Osteoblast (primary cell): ENCODE measurements around the gene CEP85L. TPM values are rescaled to one million over a fixed set of nuclear protein-coding genes. Genes with fewer than 3 reads are reported as not detected.

ENCODE experiments used
- DNase-seq: peaks from one replicate; pipeline ENCODE4 v3.0.0; 2011; ENCODE audit warnings: low spot score, mixed read lengths; ENCODE audit not compliant: insufficient read length; ENCODE audit errors: missing footprints
- H2AFZ ChIP-seq: 2 replicates; pipeline ENCODE4 v1.6.0; 2011; ENCODE audit warnings: mild to moderate bottlenecking, low read length
- H3K27ac ChIP-seq: 2 replicates; pipeline ENCODE4 v1.5.1; 2011; ENCODE audit warnings: mild to moderate bottlenecking, low read depth, low read length, moderate library complexity
- H3K27me3 ChIP-seq: 2 replicates; pipeline ENCODE4 v1.6.0; 2012; ENCODE audit warnings: mild to moderate bottlenecking, control low read depth, inconsistent platforms, low read length, moderate library complexity; ENCODE audit not compliant: insufficient read depth
- H3K36me3 ChIP-seq: 2 replicates; pipeline ENCODE4 v1.5.1; 2011; ENCODE audit warnings: mild to moderate bottlenecking, low read length, control low read depth, moderate library complexity; ENCODE audit not compliant: insufficient read depth
- H3K4me1 ChIP-seq: 2 replicates; pipeline ENCODE4 v1.5.1; 2011; ENCODE audit warnings: mild to moderate bottlenecking, low read length, control low read depth, moderate library complexity; ENCODE audit not compliant: insufficient read depth
- H3K4me2 ChIP-seq: 2 replicates; pipeline ENCODE4 v1.6.0; 2011; ENCODE audit warnings: mild to moderate bottlenecking, low read length; ENCODE audit not compliant: insufficient read depth
- H3K4me3 ChIP-seq: fragments of 200-600 bp; sonication (generic); 3 replicates; pipeline ENCODE4 v1.5.1; 2012; ENCODE audit warnings: mild to moderate bottlenecking, low read length, inconsistent platforms; ENCODE audit not compliant: insufficient read depth
- H3K79me2 ChIP-seq: 2 replicates; pipeline ENCODE4 v1.6.0; 2012; ENCODE audit warnings: mild to moderate bottlenecking, low read length, control low read depth, inconsistent platforms; ENCODE audit not compliant: insufficient read depth
- H3K9me3 ChIP-seq: 2 replicates; pipeline ENCODE4 v1.5.1; 2011; ENCODE audit warnings: low read depth, low read length, control low read depth
- H4K20me1 ChIP-seq: 2 replicates; pipeline ENCODE4 v1.6.0; 2012; ENCODE audit warnings: mild to moderate bottlenecking, low read length, control low read depth; ENCODE audit not compliant: insufficient read depth
- total RNA-seq: library from RNA; depleted of rRNA; stranded (reverse); fragments of >200 nt; gene quantifications from 2 replicates; pipeline ENCODE4 v1.2.3, GENCODE V29; 2012
- TF ChIP-seq, protein P1 (sequence below): IDR thresholded peaks from 2 replicates; pipeline ENCODE4 v1.5.1; 2011; ENCODE audit warnings: mild to moderate bottlenecking, low read depth, low read length, moderate library complexity; ENCODE audit errors: extremely low read depth

CEP85L gene
- total RNA-seq, 1 donor: 15.2 TPM

DNA sequence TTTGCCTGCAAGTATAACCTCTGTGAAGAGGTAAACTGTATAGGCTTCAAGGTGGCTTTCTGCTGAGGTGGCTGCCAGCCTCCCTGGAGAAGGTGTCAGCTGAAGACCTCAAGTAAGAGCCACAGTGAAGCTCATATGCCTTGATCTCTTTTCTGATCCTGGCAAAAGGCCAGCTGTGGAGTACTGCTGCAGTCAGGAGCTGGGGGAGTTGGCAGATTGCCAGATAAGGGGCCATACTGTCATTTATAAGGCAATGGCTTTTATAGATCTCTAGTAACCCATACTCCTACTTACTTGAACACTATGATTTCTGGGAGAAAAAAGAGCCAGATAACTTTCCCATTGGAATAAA is 8.8 kb upstream of the CEP85L start:
- Histone ChIP-seq H3K4me2 (no peak overlapping the region), H3K27me3 (no peaks in the 10 kb centered on the region), H3K9me3 (no peaks in the 10 kb centered on the region), H3K79me2 (no peaks in the 10 kb centered on the region), H3K4me3 (no peak overlapping the region), H3K36me3 (no peaks in the 10 kb centered on the region), H3K4me1 (peaks cover 4% of the 10 kb centered on the region), H4K20me1 (no peaks in the 10 kb centered on the region), H3K27ac (no peak overlapping the region), H2AFZ (no peak overlapping the region)
- DNase-seq: no peak
- TF ChIP-seq, protein P1, sequence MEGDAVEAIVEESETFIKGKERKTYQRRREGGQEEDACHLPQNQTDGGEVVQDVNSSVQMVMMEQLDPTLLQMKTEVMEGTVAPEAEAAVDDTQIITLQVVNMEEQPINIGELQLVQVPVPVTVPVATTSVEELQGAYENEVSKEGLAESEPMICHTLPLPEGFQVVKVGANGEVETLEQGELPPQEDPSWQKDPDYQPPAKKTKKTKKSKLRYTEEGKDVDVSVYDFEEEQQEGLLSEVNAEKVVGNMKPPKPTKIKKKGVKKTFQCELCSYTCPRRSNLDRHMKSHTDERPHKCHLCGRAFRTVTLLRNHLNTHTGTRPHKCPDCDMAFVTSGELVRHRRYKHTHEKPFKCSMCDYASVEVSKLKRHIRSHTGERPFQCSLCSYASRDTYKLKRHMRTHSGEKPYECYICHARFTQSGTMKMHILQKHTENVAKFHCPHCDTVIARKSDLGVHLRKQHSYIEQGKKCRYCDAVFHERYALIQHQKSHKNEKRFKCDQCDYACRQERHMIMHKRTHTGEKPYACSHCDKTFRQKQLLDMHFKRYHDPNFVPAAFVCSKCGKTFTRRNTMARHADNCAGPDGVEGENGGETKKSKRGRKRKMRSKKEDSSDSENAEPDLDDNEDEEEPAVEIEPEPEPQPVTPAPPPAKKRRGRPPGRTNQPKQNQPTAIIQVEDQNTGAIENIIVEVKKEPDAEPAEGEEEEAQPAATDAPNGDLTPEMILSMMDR: no peak

DNA sequence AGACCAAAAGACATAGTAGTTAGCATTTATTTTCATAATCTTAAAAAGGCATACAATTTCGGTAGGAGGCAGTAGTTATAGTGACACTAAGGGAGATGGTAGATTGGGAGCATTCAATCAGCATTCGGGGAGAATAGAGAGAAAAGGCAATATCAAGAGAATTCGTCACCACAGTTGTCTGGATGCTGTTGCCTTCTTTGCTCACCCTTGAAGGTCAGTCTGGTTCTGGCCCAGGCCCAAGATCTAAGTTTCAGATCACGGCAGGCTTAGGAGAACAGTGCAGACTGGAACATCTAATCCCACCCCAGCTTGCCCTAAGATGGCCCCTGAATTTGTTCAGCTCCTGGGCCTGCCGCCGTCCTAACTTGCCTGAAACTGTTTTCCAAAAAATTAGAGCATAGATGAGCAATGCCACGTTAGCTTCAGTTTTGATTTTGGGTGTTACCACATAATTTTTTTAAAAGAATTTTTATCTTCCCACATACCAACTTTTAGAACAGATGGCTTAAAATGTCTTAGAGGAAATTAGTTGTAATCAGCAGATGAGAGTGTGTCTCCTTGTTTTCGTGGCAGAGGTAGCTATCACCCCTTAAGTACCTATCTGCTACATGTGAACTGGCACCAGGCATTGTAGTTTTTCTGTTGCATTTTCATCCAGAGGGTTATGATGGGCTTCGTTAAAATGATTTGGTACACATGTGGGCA is 8.3 kb upstream of the CEP85L start:
- no peak overlapping the region for H3K4me3 ChIP-seq
- no peak for DNase-seq

DNA sequence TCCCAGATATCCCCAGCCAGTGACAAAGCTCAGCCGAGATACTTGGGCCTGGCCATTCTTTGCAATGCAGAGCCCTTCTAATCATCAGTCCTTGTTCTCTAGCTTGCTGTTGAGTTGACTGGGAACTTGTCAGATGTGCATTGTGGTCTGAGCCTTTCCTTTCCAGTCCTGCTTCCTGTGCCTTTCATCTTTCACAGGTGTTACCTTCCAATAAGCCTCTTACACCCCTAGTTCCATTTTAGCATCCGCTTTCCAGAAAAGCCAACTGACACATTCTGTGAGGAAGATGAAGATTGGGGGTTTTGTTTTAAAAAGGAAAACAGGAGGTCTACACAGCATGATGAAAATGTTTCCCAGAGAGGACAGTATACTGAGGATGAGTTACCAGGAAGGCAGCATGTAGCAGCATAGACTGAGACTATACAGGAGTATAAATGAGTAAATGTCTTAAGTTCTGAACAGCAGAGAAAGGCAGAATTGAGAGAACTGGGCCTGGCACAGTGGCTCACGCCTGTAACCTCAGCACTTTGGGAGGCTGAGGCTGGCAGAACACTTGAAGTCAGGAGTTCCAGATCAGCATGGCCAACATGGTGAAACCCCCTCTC is 5.6 kb upstream of the CEP85L start:
- no peak overlapping the region for H3K4me3 ChIP-seq
- no peak for DNase-seq
- H3K9me3 ChIP-seq: no peaks in the 10 kb centered on the region
- H3K36me3 ChIP-seq: no peaks in the 10 kb centered on the region
- no peak overlapping the region for H3K4me2 ChIP-seq
- H2AFZ ChIP-seq: no peak overlapping the region
- no peaks in the 10 kb centered on the region for H3K27me3 ChIP-seq
- H3K79me2 ChIP-seq: no peaks in the 10 kb centered on the region
- peaks cover 3% of the 10 kb centered on the region for H3K4me1 ChIP-seq
- TF ChIP-seq, protein P1: no peak
- no peak overlapping the region for H3K27ac ChIP-seq
- H4K20me1 ChIP-seq: no peaks in the 10 kb centered on the region

More for the DNA sequence above, 8.3 kb upstream of the CEP85L start:
- Histone ChIP-seq H2AFZ (no peak overlapping the region), H3K36me3 (no peaks in the 10 kb centered on the region), H3K4me2 (no peak overlapping the region), H3K9me3 (no peaks in the 10 kb centered on the region), H3K79me2 (no peaks in the 10 kb centered on the region), H4K20me1 (no peaks in the 10 kb centered on the region), H3K27me3 (no peaks in the 10 kb centered on the region), H3K27ac (no peak overlapping the region), H3K4me1 (no peaks in the 10 kb centered on the region)
- TF ChIP-seq, protein P1: no peak

DNA sequence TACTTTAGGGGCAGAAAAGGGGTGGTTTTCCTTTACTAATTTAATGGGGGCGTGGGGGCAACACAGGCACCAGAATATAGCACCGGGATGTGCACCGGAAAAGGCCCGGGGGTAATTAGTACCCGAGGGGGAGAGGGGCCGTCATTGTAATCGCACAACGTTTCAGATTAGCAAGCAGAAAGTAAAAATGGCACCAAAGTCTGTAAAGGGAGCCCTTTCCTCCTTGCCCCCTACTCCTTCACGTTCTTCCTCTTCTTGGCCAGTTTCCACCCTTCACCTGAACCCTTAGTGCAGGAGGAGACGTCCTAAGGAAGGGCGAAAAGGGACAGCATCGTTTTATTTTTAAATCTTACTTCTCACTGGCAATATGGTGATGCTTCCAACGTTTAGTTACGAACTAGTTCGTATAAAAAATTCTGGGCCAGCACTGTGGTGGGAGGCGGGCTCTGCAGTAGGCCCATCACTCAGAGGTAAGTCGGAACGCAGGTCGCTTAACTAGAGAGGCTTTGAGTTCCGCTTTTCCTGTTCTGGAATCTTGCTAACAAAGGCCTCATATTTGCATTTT is 742 bp upstream of the CEP85L start:
- H3K4me3 ChIP-seq: peak overlapping the region; percentile 94
- H3K4me1 ChIP-seq: peaks cover 18% of the 10 kb centered on the region
- H3K27ac ChIP-seq: peak overlapping the region; percentile 74
- H4K20me1 ChIP-seq: peaks cover 12% of the 10 kb centered on the region
- no peaks in the 10 kb centered on the region for H3K9me3 ChIP-seq
- H3K4me2 ChIP-seq: peak overlapping the region; percentile 94
- H2AFZ ChIP-seq: peak overlapping the region; percentile 95
- no peaks in the 10 kb centered on the region for H3K27me3 ChIP-seq
- DNase-seq: no peak
- peaks cover 41% of the 10 kb centered on the region for H3K79me2 ChIP-seq
- TF ChIP-seq, protein P1: no peak
- no peaks in the 10 kb centered on the region for H3K36me3 ChIP-seq
